HepG2 (cell line): ENCODE data around the gene TOB2. TPM values are rescaled to one million over a fixed set of nuclear protein-coding genes. Genes with fewer than 3 reads are reported as not detected.

ENCODE experiments used
- CAMTA2 ChIP-seq: sonication (generic); formaldehyde crosslinking; IDR thresholded peaks from 2 replicates; pipeline ENCODE4 v1.4.0; 2020; ENCODE audit warnings: mild to moderate bottlenecking, missing genetic modification reagents, borderline replicate concordance
- CBFB ChIP-seq: sonication (generic); formaldehyde crosslinking; IDR thresholded peaks from 2 replicates; pipeline ENCODE4 v1.4.0; 2020; ENCODE audit warnings: missing genetic modification reagents
- CEBPB ChIP-seq: IDR thresholded peaks from 2 replicates; pipeline ENCODE4 v1.6.1; 2011; ENCODE audit warnings: low read depth, low read length, improper control_type of control experiment, borderline replicate concordance
- CTCF ChIP-seq: sonication (generic); formaldehyde crosslinking; IDR thresholded peaks from 2 replicates; pipeline ENCODE4 v1.5.0; 2020; ENCODE audit warnings: mild to moderate bottlenecking, missing genetic modification reagents, moderate library complexity
- DPF2 ChIP-seq: sonication (generic); formaldehyde crosslinking; IDR thresholded peaks from 2 replicates; pipeline ENCODE4 v1.4.0; 2020; ENCODE audit warnings: mild to moderate bottlenecking, low read depth, missing genetic modification reagents, borderline replicate concordance
- FOXA3 ChIP-seq: IDR thresholded peaks from 2 replicates; pipeline ENCODE4 v1.6.1; 2016; ENCODE audit warnings: missing genetic modification reagents, missing compliant biosample characterization
- GTF2F1 ChIP-seq: fragments of 150-350 bp; IDR thresholded peaks from 2 replicates; pipeline ENCODE4 v1.6.1; 2014; ENCODE audit warnings: low read length
- GTF3A ChIP-seq: sonication (generic); formaldehyde crosslinking; conservative IDR thresholded peaks from 2 replicates; pipeline ENCODE4 v1.4.0; 2020; ENCODE audit warnings: mild to moderate bottlenecking, missing genetic modification reagents
- JARID2 ChIP-seq: sonication (generic); formaldehyde crosslinking; IDR thresholded peaks from 2 replicates; pipeline ENCODE4 v1.8.1; 2023; ENCODE audit warnings: missing genetic modification reagents, inconsistent platforms; ENCODE audit not compliant: insufficient replicate concordance
- KDM2A ChIP-seq: sonication (generic); formaldehyde crosslinking; IDR thresholded peaks from 2 replicates; pipeline ENCODE4 v1.4.0; 2020; ENCODE audit warnings: low read depth, missing genetic modification reagents, borderline replicate concordance
- NR2F2 ChIP-seq: IDR thresholded peaks from 2 replicates; pipeline ENCODE4 v1.6.1; 2012; ENCODE audit warnings: low read depth, inconsistent platforms, borderline replicate concordance
- PAXIP1 ChIP-seq: sonication (generic); formaldehyde crosslinking; conservative IDR thresholded peaks from 2 replicates; pipeline ENCODE4 v1.4.0; 2020; ENCODE audit warnings: mild to moderate bottlenecking, missing genetic modification reagents, moderate library complexity
- REL ChIP-seq: sonication (generic); formaldehyde crosslinking; conservative IDR thresholded peaks from 2 replicates; pipeline ENCODE4 v1.8.0; 2022; ENCODE audit warnings: mild to moderate bottlenecking, missing genetic modification reagents, moderate library complexity
- RFXANK ChIP-seq: IDR thresholded peaks from 2 replicates; pipeline ENCODE4 v1.6.1; 2016
- SIN3B ChIP-seq: fragments of 150-350 bp; IDR thresholded peaks from 2 replicates; pipeline ENCODE4 v1.6.1; 2014; ENCODE audit warnings: low read length
- SOX13 ChIP-seq, 3 experiments: fragments of 450-650 bp in 1 of 3; sonication (generic) in 1 of 3; formaldehyde crosslinking in 1 of 3; IDR thresholded peaks in 2 of 3; conservative IDR thresholded peaks in 1 of 3; 2 replicates each; pipeline versions ENCODE4 v1.5.0 to v1.6.1; 2016 to 2020; ENCODE audit warnings: antibody characterized with exemption in 1 of 3, mild to moderate bottlenecking in 1 of 3, missing compliant biosample characterization in 1 of 3, missing genetic modification reagents in 1 of 3, moderate library complexity in 1 of 3
- TEAD3 ChIP-seq: optimal IDR thresholded peaks from 2 replicates; pipeline ENCODE3; 2016; ENCODE audit warnings: borderline replicate concordance
- YEATS4 ChIP-seq: sonication (generic); formaldehyde crosslinking; IDR thresholded peaks from 2 replicates; pipeline ENCODE4 v1.4.0; 2020; ENCODE audit warnings: missing genetic modification reagents, borderline replicate concordance
- ZFAT ChIP-seq: sonication (generic); formaldehyde crosslinking; conservative IDR thresholded peaks from 2 replicates; pipeline ENCODE4 v1.8.1; 2023; ENCODE audit warnings: missing genetic modification reagents, inconsistent platforms
- ZNF160 ChIP-seq: sonication (generic); formaldehyde crosslinking; IDR thresholded peaks from 2 replicates; pipeline ENCODE4 v1.8.0; 2022; ENCODE audit warnings: mild to moderate bottlenecking, inconsistent platforms, missing genetic modification reagents
- ZNF260 ChIP-seq: sonication (generic); formaldehyde crosslinking; IDR thresholded peaks from 2 replicates; pipeline ENCODE4 v1.4.0; 2020; ENCODE audit warnings: missing genetic modification reagents, low read depth, mild to moderate bottlenecking, borderline replicate concordance
- ZNF660 ChIP-seq: sonication (generic); formaldehyde crosslinking; IDR thresholded peaks from 2 replicates; pipeline ENCODE4 v1.5.1; 2020; ENCODE audit warnings: mild to moderate bottlenecking, low read depth, missing genetic modification reagents, borderline replicate concordance
- ZNF780A ChIP-seq: sonication (generic); formaldehyde crosslinking; IDR thresholded peaks from 2 replicates; pipeline ENCODE4 v1.8.0; 2022; ENCODE audit warnings: mild to moderate bottlenecking, missing genetic modification reagents, moderate library complexity
- ZSCAN21 ChIP-seq: sonication (generic); formaldehyde crosslinking; IDR thresholded peaks from 2 replicates; pipeline ENCODE4 v1.8.0; 2022; ENCODE audit warnings: mild to moderate bottlenecking, missing genetic modification reagents, moderate library complexity, borderline replicate concordance
- polyA plus RNA-seq, 8 experiments: library from polyadenylated mRNA; depleted of rRNA in 3 of 8; stranded (reverse) in 7 of 8; unstranded in 1 of 8; fragments of >200 nt; fragmentation: Illumina TruSeq in 4 of 8; extraction: Trizol in 4 of 8; gene quantifications; 2 replicates each; pipeline versions ENCODE4 v1.2.1 to v1.2.3, GENCODE V29; 2011 to 2016; ENCODE audit warnings: low read depth in 4 of 8, missing spikeins in 1 of 8, mixed read lengths in 1 of 8; ENCODE audit not compliant: insufficient read depth in 1 of 8
- total RNA-seq, 5 experiments: library from RNA; depleted of rRNA; stranded (reverse); fragments of >200 nt; fragmentation: Illumina TruSeq; extraction: Trizol; gene quantifications; 2 replicates each; pipeline ENCODE4 v1.2.3, GENCODE V29; 2016; ENCODE audit warnings: low read depth in 1 of 5

TOB2 gene
- total and polyA plus RNA-seq, 2 of the 13 experiments (the other 11 are each of a cell fraction or from before 2014, with no cell fraction given), result 12.2 to 13.7 TPM

- no peak for TF ChIP-seq CTCF (CRISPR knock-in tag)
- 0 out of 2 replicates have a peak, but pooled peaks have one; percentile 52 for TF ChIP-seq GTF3A (CRISPR knock-in tag)
- TF ChIP-seq YEATS4 (CRISPR knock-in tag), result peak; percentile 70
- no peak for TF ChIP-seq GTF2F1
- TF ChIP-seq ZNF160 (CRISPR knock-in tag), result no peak
- no peak for TF ChIP-seq CAMTA2
- peak; percentile 96 for TF ChIP-seq PAXIP1 (CRISPR knock-in tag)
- peak; percentile 81 for TF ChIP-seq TEAD3
- TF ChIP-seq ZNF260 (CRISPR knock-in tag), result no peak
- TF ChIP-seq RFXANK, result no peak
- peak; percentile 87; the same call in 1 of the 2 replicates for TF ChIP-seq NR2F2
- TF ChIP-seq JARID2 (CRISPR knock-in tag), result no peak
- TF ChIP-seq FOXA3 (CRISPR knock-in tag), result peak; percentile 92
- no peak for TF ChIP-seq ZNF780A (CRISPR knock-in tag)
- TF ChIP-seq SIN3B, result no peak
- no peak for TF ChIP-seq SOX13 (IDR thresholded peaks at IDR 0.05)
- peak in 1 of 2 experiments; percentile 72; a peak in 2 of 4 replicates for TF ChIP-seq SOX13 (CRISPR knock-in tag; conservative IDR thresholded peaks at IDR 0.05 in 1 of 2, IDR thresholded peaks at IDR 0.05 in 1 of 2)
- no peak for TF ChIP-seq CBFB
- no peak for TF ChIP-seq CEBPB
- TF ChIP-seq DPF2 (CRISPR knock-in tag), result peak; percentile 74
- TF ChIP-seq ZFAT (CRISPR knock-in tag), result no peak
- TF ChIP-seq ZSCAN21 (CRISPR knock-in tag), result no peak
- TF ChIP-seq ZNF660, result no peak
- TF ChIP-seq KDM2A (CRISPR knock-in tag), result peak; percentile 39; the same call in 1 of the 2 replicates
- no peak for TF ChIP-seq REL
These were observed 49.3 kb downstream of the TOB2 start (continued) for GRCh38 chr22:41397143-41397811.
